K562 (cell line): ENCODE data around the gene POLD3. TPM values are rescaled to one million over a fixed set of nuclear protein-coding genes. Genes with fewer than 3 reads are reported as not detected.

ENCODE experiments used
- ARID1B ChIP-seq: fragments of 450-650 bp; IDR thresholded peaks from 2 replicates; pipeline ENCODE4 v1.6.1; 2016; ENCODE audit warnings: antibody characterized with exemption, mild to moderate bottlenecking, inconsistent platforms
- ATF1 ChIP-seq, 2 experiments: fragments of 450-650 bp in 1 of 2; IDR thresholded peaks; 2 replicates each; pipeline ENCODE4 v1.6.1; 2016; ENCODE audit warnings: missing compliant biosample characterization in 1 of 2, missing genetic modification characterization in 1 of 2
- CBFB ChIP-seq: sonication (generic); formaldehyde crosslinking; IDR thresholded peaks from 2 replicates; pipeline ENCODE4 v1.4.0; 2020; ENCODE audit warnings: mild to moderate bottlenecking, missing genetic modification reagents
- CEBPG ChIP-seq, 3 experiments: fragments of 200-800 bp in 1 of 3; sonication (Bioruptor generic) in 1 of 3; sonication (generic) in 1 of 3; formaldehyde crosslinking in 1 of 3; IDR thresholded peaks in 2 of 3; conservative IDR thresholded peaks in 1 of 3; 2 replicates each; pipeline versions ENCODE4 v1.6.1 to v1.8.0; 2016 to 2022; ENCODE audit warnings: missing compliant biosample characterization in 2 of 3, missing genetic modification characterization in 2 of 3, mild to moderate bottlenecking in 1 of 3, missing genetic modification reagents in 1 of 3
- CREBBP ChIP-seq: IDR thresholded peaks from one replicate; pipeline ENCODE4 v1.6.1; 2012; ENCODE audit warnings: low read depth, mild to moderate bottlenecking, control low read depth, inconsistent platforms, low read length
- DPF2 ChIP-seq: fragments of 450-650 bp; IDR thresholded peaks from 2 replicates; pipeline ENCODE4 v1.6.1; 2016
- EP400 ChIP-seq: fragments of 450-650 bp; IDR thresholded peaks from 2 replicates; pipeline ENCODE4 v1.6.1; 2017; ENCODE audit warnings: antibody characterized with exemption, mild to moderate bottlenecking, moderate library complexity
- ETV5 ChIP-seq: sonication (generic); formaldehyde crosslinking; IDR thresholded peaks from 2 replicates; pipeline ENCODE4 v1.4.0; 2020; ENCODE audit warnings: low read depth, mild to moderate bottlenecking, missing genetic modification reagents
- FOXJ2 ChIP-seq: fragments of 200-800 bp; sonication (Bioruptor generic); IDR thresholded peaks from 2 replicates; pipeline ENCODE4 v1.6.1; 2016; ENCODE audit warnings: missing genetic modification characterization, missing compliant biosample characterization
- FOXK2 ChIP-seq, 2 experiments: fragments of 450-650 bp; IDR thresholded peaks in 1 of 2; conservative IDR thresholded peaks in 1 of 2; 2 replicates each; pipeline ENCODE4 v1.6.1; 2016; ENCODE audit warnings: low read depth in 2 of 2, mild to moderate bottlenecking in 1 of 2
- MCM3 ChIP-seq: fragments of 450-650 bp; IDR thresholded peaks from 2 replicates; pipeline ENCODE4 v1.6.1; 2016
- MTA2 ChIP-seq: fragments of 450-650 bp; IDR thresholded peaks from 2 replicates; pipeline ENCODE4 v1.6.1; 2016; ENCODE audit warnings: low read depth
- MTA3 ChIP-seq: fragments of 450-650 bp; formaldehyde crosslinking; IDR thresholded peaks from 2 replicates; pipeline ENCODE4 v1.6.1; 2017; ENCODE audit warnings: mild to moderate bottlenecking, borderline replicate concordance
- MYC ChIP-seq, 2 experiments: fragments of 250-450 bp in 1 of 2; sonication (Bioruptor Pico) in 1 of 2; IDR thresholded peaks; 2 replicates each; pipeline versions ENCODE4 v1.5.1 to v1.6.1; 2012 to 2021; ENCODE audit warnings: low read depth in 2 of 2, borderline replicate concordance in 1 of 2, improper control_type of control experiment in 1 of 2, low read length in 1 of 2, mild to moderate bottlenecking in 1 of 2, moderate library complexity in 1 of 2
- NR1H2 ChIP-seq: sonication (generic); formaldehyde crosslinking; IDR thresholded peaks from 2 replicates; pipeline ENCODE4 v1.4.0; 2020; ENCODE audit warnings: mild to moderate bottlenecking, missing genetic modification reagents
- NRF1 ChIP-seq, 2 experiments: fragments of 450-650 bp; IDR thresholded peaks in 1 of 2; conservative IDR thresholded peaks in 1 of 2; 2 replicates each; pipeline ENCODE4 v1.6.1; 2014; ENCODE audit warnings: mild to moderate bottlenecking in 2 of 2
- RFX1 ChIP-seq: fragments of 450-650 bp; IDR thresholded peaks from 2 replicates; pipeline ENCODE4 v1.6.1; 2016; ENCODE audit warnings: mild to moderate bottlenecking, moderate library complexity
- SREBF1 ChIP-seq: fragments of 150-350 bp; IDR thresholded peaks from 2 replicates; pipeline ENCODE4 v1.6.1; 2014; ENCODE audit warnings: antibody characterized with exemption, low read depth, low read length, borderline replicate concordance
- SRSF1 ChIP-seq: fragments of 200-400 bp; formaldehyde crosslinking; IDR thresholded peaks from 2 replicates; pipeline ENCODE4 v1.6.1; 2017; ENCODE audit warnings: mild to moderate bottlenecking, low read depth, low read length, moderate library complexity
- TARDBP ChIP-seq: fragments of 450-650 bp; IDR thresholded peaks from 2 replicates; pipeline ENCODE4 v1.6.1; 2016
- TCF3 ChIP-seq: sonication (generic); formaldehyde crosslinking; IDR thresholded peaks from 2 replicates; pipeline ENCODE4 v1.4.0; 2020; ENCODE audit warnings: mild to moderate bottlenecking, missing genetic modification reagents
- U2AF1 ChIP-seq: fragments of 200-400 bp; formaldehyde crosslinking; optimal IDR thresholded peaks from 2 replicates; pipeline ENCODE3; 2017; ENCODE audit warnings: mild to moderate bottlenecking, low read depth, low read length, moderate library complexity
- ZZZ3 ChIP-seq: fragments of 450-650 bp; IDR thresholded peaks from 2 replicates; pipeline ENCODE4 v1.6.1; 2016; ENCODE audit warnings: antibody characterized with exemption, mild to moderate bottlenecking, moderate library complexity
- polyA plus RNA-seq, 8 experiments: library from polyadenylated mRNA; depleted of rRNA in 4 of 8; stranded (reverse) in 5 of 8; unstranded in 3 of 8; fragments of >200 nt; fragmentation: Nextera tagmentation in 2 of 8; fragmentation: Illumina TruSeq in 1 of 8; extraction: Ambion mirVana in 2 of 8; extraction: Trizol in 1 of 8; gene quantifications; 2 replicates each; pipeline versions ENCODE4 v1.2.1 to v1.2.3, GENCODE V29; 2011 to 2014; ENCODE audit warnings: inconsistent platforms in 1 of 8, missing spikeins in 1 of 8
- total RNA-seq, 7 experiments: library from RNA; depleted of rRNA in 6 of 7; stranded (reverse); fragments of >200 nt in 6 of 7; fragmentation: Illumina TruSeq in 2 of 7; extraction: Trizol in 2 of 7; gene quantifications; 2 replicates each; pipeline versions ENCODE4 v1.2.1 to v1.2.3, GENCODE V29; 2011 to 2021; ENCODE audit warnings: low replicate concordance in 1 of 7
- TF ChIP-seq, protein P1 (sequence below): sonication (generic); formaldehyde crosslinking; IDR thresholded peaks from 2 replicates; pipeline ENCODE4 v1.9.0; 2022; ENCODE audit warnings: mild to moderate bottlenecking, missing genetic modification reagents
- TF ChIP-seq, protein P2 (sequence below), 2 experiments: fragments of 450-650 bp; IDR thresholded peaks; 2 replicates each; pipeline ENCODE4 v1.6.1; 2016
- TF ChIP-seq, protein P3 (sequence below), 2 experiments: fragments of 450-650 bp in 1 of 2; sonication (generic) in 1 of 2; formaldehyde crosslinking in 1 of 2; IDR thresholded peaks in 1 of 2; conservative IDR thresholded peaks in 1 of 2; 2 replicates each; pipeline versions ENCODE4 v1.6.1 to v1.8.1; 2016 to 2023; ENCODE audit warnings: mild to moderate bottlenecking in 2 of 2, moderate library complexity in 2 of 2, inconsistent platforms in 1 of 2, missing genetic modification reagents in 1 of 2

Gene POLD3
- total and polyA plus RNA-seq, 9 of the 15 experiments (the other 6 are each of a cell fraction or from before 2014, with no cell fraction given): 10.6 to 40.1 (median 24.6) TPM

DNA sequence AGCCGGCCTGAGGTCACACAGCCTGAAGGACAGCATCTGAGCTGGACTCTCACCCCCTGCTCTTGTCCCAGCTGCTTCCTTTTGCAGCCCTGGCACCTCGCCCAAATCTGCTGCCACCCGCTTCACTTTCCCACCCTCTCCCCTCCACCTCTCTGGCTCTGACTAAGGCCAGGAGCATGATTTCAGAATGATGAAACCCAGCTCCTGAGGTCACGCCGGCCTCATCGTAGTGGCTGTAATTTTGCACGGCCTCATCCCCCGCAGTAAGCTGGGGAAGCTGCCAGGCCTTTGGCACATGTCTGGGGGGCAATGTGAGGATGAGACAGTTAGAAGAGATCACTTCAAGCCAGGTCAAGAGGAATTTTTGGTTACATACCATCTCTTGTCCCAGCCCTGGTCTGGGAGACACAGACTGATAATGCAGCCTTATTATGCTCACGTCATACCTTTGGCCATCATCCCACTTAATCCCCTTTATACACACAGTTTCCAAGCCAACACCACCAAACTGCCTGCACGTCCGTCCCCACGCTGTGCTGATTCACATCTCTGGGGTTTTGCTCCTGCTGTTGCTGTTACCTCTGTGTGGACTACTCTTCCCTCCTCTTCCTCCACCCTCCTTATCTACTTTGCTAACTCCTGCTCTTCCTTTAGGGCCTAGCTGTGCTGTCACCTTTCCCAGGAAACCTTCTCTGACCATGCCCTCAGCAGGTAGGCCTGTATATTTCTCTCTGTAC is 80.7 kb downstream of the POLD3 start (continued):
- TF ChIP-seq MYC (IDR thresholded peaks at IDR 0.05; ENCODE audit: low read depth, low read length) (no peak), MYC (CRISPR knock-in tag; IDR thresholded peaks at IDR 0.05; ENCODE audit: borderline replicate concordance, low read depth) (no peak), U2AF1 (no peak), ATF1 (CRISPR knock-in tag; IDR thresholded peaks at IDR 0.05) (no peak), ATF1 (tag; IDR thresholded peaks at IDR 0.05) (peak; percentile 69), EP400 (peak; percentile 19; the same call in 1 of the 2 replicates), ETV5 (CRISPR knock-in tag) (0 out of 2 replicates have a peak, but pooled peaks have one; percentile 25), CBFB (CRISPR knock-in tag) (0 out of 2 replicates have a peak, but pooled peaks have one; percentile 49), RFX1 (peak; percentile 55), NRF1 (conservative IDR thresholded peaks at IDR 0.05 in 1 of 2, IDR thresholded peaks at IDR 0.05 in 1 of 2) (0 out of 4 replicates have a peak, but pooled peaks of 1 of the 2 experiments have one; percentile 10), ARID1B (peak; percentile 53), CEBPG (CRISPR knock-in tag; IDR thresholded peaks at IDR 0.05) (peak; percentile 78), CEBPG (tag; conservative IDR thresholded peaks at IDR 0.05 in 1 of 2, IDR thresholded peaks at IDR 0.05 in 1 of 2) (peak; percentile 51 to 91; a peak in 3 of 4 replicates), TCF3 (peak; percentile 22; the same call in 1 of the 2 replicates), TARDBP (no peak), SREBF1 (no peak), FOXJ2 (tag) (0 out of 2 replicates have a peak, but pooled peaks have one; percentile 42), FOXK2 (conservative IDR thresholded peaks at IDR 0.05 in 1 of 2, IDR thresholded peaks at IDR 0.05 in 1 of 2; ENCODE audit: low read depth in 2 of 2) (peak; percentile 34 to 48; a peak in 1 of 4 replicates), MTA3 (no peak; the same call in 1 of the 2 replicates), CREBBP (no peak), NR1H2 (no peak), DPF2 (peak; percentile 73), MCM3 (no peak), ZZZ3 (no peak), MTA2 (peak; percentile 21; the same call in 1 of the 2 replicates), SRSF1 (no peak)
- TF ChIP-seq, protein P1, sequence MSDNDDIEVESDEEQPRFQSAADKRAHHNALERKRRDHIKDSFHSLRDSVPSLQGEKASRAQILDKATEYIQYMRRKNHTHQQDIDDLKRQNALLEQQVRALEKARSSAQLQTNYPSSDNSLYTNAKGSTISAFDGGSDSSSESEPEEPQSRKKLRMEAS (CRISPR knock-in tag): 0 out of 2 replicates have a peak, but pooled peaks have one; percentile 7
- TF ChIP-seq, protein P2, sequence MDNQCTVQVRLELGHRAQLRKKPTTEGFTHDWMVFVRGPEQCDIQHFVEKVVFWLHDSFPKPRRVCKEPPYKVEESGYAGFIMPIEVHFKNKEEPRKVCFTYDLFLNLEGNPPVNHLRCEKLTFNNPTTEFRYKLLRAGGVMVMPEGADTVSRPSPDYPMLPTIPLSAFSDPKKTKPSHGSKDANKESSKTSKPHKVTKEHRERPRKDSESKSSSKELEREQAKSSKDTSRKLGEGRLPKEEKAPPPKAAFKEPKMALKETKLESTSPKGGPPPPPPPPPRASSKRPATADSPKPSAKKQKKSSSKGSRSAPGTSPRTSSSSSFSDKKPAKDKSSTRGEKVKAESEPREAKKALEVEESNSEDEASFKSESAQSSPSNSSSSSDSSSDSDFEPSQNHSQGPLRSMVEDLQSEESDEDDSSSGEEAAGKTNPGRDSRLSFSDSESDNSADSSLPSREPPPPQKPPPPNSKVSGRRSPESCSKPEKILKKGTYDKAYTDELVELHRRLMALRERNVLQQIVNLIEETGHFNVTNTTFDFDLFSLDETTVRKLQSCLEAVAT (IDR thresholded peaks at IDR 0.05): 0 out of 4 replicates have a peak, but pooled peaks of 1 of the 2 experiments have one; percentile 15
- TF ChIP-seq, protein P3, sequence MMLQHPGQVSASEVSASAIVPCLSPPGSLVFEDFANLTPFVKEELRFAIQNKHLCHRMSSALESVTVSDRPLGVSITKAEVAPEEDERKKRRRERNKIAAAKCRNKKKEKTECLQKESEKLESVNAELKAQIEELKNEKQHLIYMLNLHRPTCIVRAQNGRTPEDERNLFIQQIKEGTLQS (IDR thresholded peaks at IDR 0.05): peak; percentile 90
- TF ChIP-seq, protein P3 (CRISPR knock-in tag; conservative IDR thresholded peaks at IDR 0.05): no peak
